GM20000 (cell line): ENCODE data around the gene ANKRD29.

Experiments
- DNase-seq: peaks from one replicate; pipeline ENCODE4 v3.0.0; 2012; ENCODE audit warnings: low spot score
- CTCF ChIP-seq: IDR thresholded peaks from 2 replicates; pipeline ENCODE4 v1.5.1; 2012; ENCODE audit warnings: mild to moderate bottlenecking, control low read depth; ENCODE audit errors: extremely low read depth, missing control alignments

The ANKRD29 gene

GRCh38 chr18:23596183-23596582 is 66.5 kb downstream of the ANKRD29 start:
- DNase-seq, result no peak

GRCh38 chr18:23595591-23595990 is 67.1 kb downstream of the ANKRD29 start:
- DNase-seq, result no peak
- TF ChIP-seq CTCF, result no peak

More at GRCh38 chr18:23596183-23596582, 66.5 kb downstream of the ANKRD29 start:
- no peak for TF ChIP-seq CTCF

DNA sequence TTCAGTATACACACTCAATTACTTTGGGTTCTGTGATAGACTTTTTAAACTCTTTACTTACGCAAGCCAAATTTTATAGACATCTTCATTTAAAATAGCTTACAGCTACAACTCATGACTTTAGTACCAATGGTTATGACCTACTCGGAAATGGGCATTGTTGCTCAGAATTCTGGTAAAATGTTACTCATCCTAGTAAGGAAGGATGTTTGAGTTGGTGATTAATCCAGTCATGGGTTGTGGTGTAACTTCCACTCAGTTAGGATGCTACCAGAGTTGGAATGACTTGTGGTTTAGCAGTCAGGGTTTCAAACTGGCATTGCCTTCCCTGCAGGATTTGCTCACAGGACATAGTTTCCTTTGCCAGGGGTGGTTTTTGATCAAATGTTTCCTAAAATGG is 69.0 kb downstream of the ANKRD29 start:
- TF ChIP-seq CTCF, result no peak
- no peak for DNase-seq

DNA sequence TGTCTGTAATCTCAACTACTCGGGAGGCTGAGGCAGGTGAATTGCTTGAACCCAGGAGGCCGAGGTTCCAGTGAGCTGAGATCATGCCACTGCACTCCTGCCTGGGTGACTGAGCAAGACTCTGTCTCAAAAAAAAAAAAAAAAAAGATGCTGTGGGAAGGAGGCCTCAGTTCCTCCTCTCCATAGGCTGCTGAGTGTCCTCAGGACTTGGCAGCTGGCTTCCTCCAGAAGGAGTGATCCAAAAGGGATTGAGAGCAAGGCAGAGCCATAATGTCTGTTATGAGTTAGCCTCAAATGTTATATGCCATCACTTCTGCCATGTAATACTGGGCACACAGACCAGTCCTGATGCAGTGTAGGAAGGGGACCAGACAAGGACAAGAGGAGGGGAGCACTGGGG is 69.8 kb downstream of the ANKRD29 start:
- no peak for TF ChIP-seq CTCF

GRCh38 chr18:23591011-23591410 is 71.7 kb downstream of the ANKRD29 start:
- DNase-seq, result no peak

More for the DNA sequence above, 69.8 kb downstream of the ANKRD29 start:
- DNase-seq, result no peak

GRCh38 chr18:23588836-23589560 is 73.7 kb downstream of the ANKRD29 start:
- DNase-seq, result no peak
- no peak for TF ChIP-seq CTCF

More at GRCh38 chr18:23591011-23591410, 71.7 kb downstream of the ANKRD29 start:
- no peak for TF ChIP-seq CTCF

- no peak for DNase-seq
- TF ChIP-seq CTCF, result no peak
Measured at GRCh38 chr18:23587220-23587642, 75.5 kb downstream of the ANKRD29 start.
